Measurements from ENCODE around the gene LRRC4.

The LRRC4 gene

DNA sequence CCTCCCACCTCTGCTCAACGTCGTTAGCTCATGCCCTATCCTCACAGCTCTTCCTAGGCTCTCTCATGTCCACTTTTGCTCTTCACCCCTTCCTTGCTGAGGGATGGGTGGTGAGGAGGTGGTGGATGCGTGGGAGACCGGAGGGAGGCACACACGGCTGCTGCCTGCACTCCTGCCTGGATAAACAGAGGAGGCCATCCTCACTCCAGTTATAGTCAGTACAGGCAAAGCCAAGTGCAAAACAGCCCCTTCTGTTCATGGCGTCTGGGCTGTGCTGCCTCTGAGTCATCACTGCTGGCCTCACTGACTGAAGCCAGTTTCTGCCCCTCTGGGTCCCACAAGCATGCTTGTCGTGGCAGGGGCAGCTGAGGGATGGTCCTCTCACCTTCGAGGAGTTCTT is 31.9 kb upstream of the LRRC4 start:
- TF ChIP-seq, protein P1, sequence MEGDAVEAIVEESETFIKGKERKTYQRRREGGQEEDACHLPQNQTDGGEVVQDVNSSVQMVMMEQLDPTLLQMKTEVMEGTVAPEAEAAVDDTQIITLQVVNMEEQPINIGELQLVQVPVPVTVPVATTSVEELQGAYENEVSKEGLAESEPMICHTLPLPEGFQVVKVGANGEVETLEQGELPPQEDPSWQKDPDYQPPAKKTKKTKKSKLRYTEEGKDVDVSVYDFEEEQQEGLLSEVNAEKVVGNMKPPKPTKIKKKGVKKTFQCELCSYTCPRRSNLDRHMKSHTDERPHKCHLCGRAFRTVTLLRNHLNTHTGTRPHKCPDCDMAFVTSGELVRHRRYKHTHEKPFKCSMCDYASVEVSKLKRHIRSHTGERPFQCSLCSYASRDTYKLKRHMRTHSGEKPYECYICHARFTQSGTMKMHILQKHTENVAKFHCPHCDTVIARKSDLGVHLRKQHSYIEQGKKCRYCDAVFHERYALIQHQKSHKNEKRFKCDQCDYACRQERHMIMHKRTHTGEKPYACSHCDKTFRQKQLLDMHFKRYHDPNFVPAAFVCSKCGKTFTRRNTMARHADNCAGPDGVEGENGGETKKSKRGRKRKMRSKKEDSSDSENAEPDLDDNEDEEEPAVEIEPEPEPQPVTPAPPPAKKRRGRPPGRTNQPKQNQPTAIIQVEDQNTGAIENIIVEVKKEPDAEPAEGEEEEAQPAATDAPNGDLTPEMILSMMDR (IDR thresholded peaks at IDR 0.05; ENCODE audit: insufficient read depth, low read depth, low read length, missing control alignments): no peak
- no peak overlapping the region for H3K4me3 ChIP-seq (ENCODE audit: low read length)
- DNase-seq (ENCODE audit: low read depth): no peak

DNA sequence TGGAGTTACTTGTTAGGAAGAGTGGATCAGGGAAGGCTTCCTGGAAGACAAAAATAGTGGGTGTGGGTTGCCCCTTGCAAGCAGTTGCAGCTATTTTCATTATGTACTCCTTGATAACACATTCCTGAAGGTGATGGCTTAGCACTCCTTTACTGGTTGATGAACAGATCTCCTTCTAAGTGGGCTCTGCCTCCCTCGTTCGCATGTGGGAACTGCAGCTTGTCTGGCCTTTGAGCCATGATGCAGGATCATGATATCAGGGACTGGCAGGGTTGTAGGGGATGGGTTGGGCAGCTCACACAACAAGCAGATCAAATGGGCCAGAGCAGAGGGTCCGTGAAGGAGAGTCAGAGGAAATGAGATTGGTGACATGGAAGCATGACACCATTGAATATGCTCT is 28.8 kb upstream of the LRRC4 start:
- no peak overlapping the region for H3K4me3 ChIP-seq (ENCODE audit: low read length)
- TF ChIP-seq, protein P1 (IDR thresholded peaks at IDR 0.05; ENCODE audit: insufficient read depth, low read depth, low read length, missing control alignments): no peak
- no peak for DNase-seq (ENCODE audit: low read depth)

DNA sequence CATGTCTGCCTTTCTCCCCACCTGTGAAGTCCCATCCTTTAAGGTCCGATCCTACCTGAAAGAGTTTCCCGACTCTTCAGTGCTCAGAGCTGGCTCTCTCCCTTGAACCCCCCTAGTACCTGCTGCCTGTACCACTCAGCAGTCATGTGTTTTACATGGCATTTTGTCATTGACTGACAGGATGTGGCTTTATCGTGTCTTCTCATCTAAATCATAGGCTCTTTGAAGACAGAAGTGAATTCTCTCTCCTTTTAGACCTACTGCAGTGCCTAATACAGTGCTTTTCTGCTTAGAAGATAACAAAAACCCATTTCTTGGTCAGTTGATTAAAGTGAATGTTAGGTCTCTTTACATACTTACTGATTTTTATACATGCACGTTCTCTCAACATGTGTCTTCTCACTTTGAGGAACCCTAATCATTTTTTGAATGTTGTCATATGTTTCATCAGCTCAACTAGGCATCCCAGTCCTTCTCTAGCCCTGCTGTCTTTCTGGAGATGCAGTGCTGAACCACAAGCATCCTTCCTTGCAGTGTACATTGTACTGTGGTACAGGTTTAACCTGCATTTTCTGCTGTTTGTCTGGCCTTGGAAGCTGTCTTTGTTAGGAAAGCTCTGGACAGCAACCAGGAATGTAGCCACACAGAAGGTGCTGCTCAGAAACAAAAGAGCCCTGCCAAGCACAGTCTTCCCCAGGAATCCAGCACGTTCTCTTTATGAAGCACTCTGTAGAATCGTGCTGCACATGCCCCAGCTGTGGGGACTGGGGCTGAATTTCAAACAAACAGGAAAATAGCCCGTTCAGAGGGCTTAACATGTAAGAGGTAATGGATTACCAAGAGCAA is 28.1 kb upstream of the LRRC4 start:
- TF ChIP-seq, protein P1 (IDR thresholded peaks at IDR 0.05; ENCODE audit: insufficient read depth, low read depth, low read length, missing control alignments): no peak
- DNase-seq (ENCODE audit: low read depth): no peak
- H3K4me3 ChIP-seq (ENCODE audit: low read length): no peak overlapping the region

DNA sequence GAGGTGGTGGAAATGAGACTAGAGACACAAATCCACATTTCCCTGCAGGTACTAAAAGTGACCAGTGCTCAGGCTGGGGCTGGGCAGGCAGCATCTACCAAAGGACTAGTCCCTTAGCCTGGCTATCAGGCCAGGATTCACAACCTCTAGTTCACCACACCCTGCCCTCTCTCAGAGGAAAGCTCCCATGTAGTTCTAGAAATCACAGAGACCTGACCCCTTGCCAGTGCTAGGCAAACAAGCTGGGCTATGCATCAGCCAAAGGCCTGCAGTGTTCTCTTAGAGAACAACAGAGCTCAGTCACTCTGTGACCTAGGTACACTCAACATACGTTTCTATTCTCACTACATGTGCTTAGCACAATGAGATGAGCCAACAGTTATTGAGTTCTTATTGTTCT is 26.7 kb upstream of the LRRC4 start:
- TF ChIP-seq, protein P1 (IDR thresholded peaks at IDR 0.05; ENCODE audit: insufficient read depth, low read depth, low read length, missing control alignments): no peak
- no peak overlapping the region for H3K4me3 ChIP-seq (ENCODE audit: low read length)

DNA sequence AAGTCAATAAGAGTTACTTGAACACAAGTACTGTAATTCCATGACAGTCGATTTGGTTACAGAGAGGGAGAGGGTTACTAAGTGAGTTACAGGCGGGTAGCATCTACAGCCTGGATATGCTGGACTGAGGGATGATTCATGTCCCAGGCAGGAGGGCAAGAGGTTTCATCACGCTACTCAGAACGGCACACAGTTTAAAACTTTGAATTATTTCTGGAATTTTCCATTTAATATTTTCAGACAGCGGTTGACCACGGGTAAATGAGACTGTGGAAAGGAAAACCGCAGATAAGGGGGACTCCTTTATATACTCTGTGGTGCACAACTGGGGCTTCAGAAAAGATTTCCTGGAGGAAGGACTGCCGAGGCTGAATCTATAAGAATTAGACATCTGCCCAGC is 25.7 kb upstream of the LRRC4 start:
- TF ChIP-seq, protein P1 (IDR thresholded peaks at IDR 0.05; ENCODE audit: insufficient read depth, low read depth, low read length, missing control alignments): no peak
- H3K4me3 ChIP-seq (ENCODE audit: low read length): no peak overlapping the region
- DNase-seq (ENCODE audit: low read depth): peak; percentile 10

More for the DNA sequence above, 26.7 kb upstream of the LRRC4 start:
- no peak for DNase-seq (ENCODE audit: low read depth)

DNA sequence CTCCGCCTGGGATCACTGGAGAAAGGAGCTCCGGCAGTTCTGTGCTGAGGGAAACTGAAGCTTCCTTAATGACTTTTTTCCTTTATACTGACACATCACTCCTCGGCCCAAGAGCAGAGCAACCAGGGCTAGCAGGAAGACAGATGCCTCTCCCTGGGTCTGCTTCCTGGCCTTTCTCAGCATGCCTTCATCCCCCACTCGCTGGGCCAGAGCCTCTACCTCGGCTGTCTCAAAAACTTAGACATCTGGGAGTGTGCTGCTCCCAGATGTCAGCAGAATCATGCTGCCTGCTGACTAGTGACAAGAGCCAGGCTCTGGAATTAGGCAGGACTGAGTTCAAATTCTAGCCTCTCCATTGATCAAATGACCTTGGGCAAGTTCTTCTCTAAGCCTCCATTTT is 24.4 kb upstream of the LRRC4 start:
- DNase-seq (ENCODE audit: low read depth): no peak
- H3K4me3 ChIP-seq (ENCODE audit: low read length): no peak overlapping the region
- TF ChIP-seq, protein P1 (IDR thresholded peaks at IDR 0.05; ENCODE audit: insufficient read depth, low read depth, low read length, missing control alignments): no peak

DNA sequence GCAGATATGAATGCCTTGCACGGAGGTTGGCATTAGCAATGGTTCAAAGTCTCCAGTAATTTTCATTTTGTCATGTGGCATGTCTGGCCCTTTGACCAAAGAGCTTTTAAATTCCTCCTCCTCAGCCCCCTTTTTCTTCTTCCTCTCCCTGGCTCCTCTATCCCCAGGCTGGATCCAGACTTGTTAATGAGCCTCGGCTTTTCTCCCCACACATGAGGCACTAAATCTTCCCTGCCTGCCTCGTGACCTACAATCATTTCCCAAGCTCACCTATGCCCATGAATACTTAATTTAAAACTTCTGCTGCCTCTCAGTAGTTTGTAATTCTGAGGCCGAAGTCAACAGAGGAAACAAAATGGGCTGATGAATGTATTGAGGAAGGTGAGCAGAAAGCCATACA is 23.3 kb upstream of the LRRC4 start:
- TF ChIP-seq, protein P1 (IDR thresholded peaks at IDR 0.05; ENCODE audit: insufficient read depth, low read depth, low read length, missing control alignments): no peak
- no peak for DNase-seq (ENCODE audit: low read depth)
- H3K4me3 ChIP-seq (ENCODE audit: low read length): no peak overlapping the region

Measured in epithelial cell of esophagus (primary cell).